ENCODE data around the gene KANK4.
"Not testable (repeated sequence)": the region's sequence is repeated elsewhere in the genome, so short reads cannot be mapped to it uniquely, and the experiment has no call there.

Gene KANK4

GRCh38 chr1:62259551-62259950 is 59.7 kb downstream of the KANK4 start:
- DNase-seq, result no peak
- in situ Hi-C loops (cut with HindIII; ENCODE audit: low pct_ligation_motif_present, low pct_unique_long_range_greater_than_20kb, low sequenced_read_pairs), result no loop called here

- DNase-seq, result no peak
- in situ Hi-C loops (cut with HindIII; ENCODE audit: low pct_ligation_motif_present, low pct_unique_long_range_greater_than_20kb, low sequenced_read_pairs), result no loop called here
These were observed 69.0 kb downstream of the KANK4 start for GRCh38 chr1:62250126-62250726.

GRCh38 chr1:62247391-62248168 is 71.7 kb downstream of the KANK4 start:
- in situ Hi-C loops (cut with HindIII; ENCODE audit: low pct_ligation_motif_present, low pct_unique_long_range_greater_than_20kb, low sequenced_read_pairs), result no loop called here
- no peak for DNase-seq

GRCh38 chr1:62245201-62245600 is 74.0 kb downstream of the KANK4 start:
- DNase-seq, result no peak
- in situ Hi-C loops (cut with HindIII; ENCODE audit: low pct_ligation_motif_present, low pct_unique_long_range_greater_than_20kb, low sequenced_read_pairs), result no loop called here

GRCh38 chr1:62244380-62244779 is 74.9 kb downstream of the KANK4 start:
- in situ Hi-C loops (cut with HindIII; ENCODE audit: low pct_ligation_motif_present, low pct_unique_long_range_greater_than_20kb, low sequenced_read_pairs); DNase-seq: not testable (repeated sequence)

- in situ Hi-C loops (cut with HindIII; ENCODE audit: low pct_ligation_motif_present, low pct_unique_long_range_greater_than_20kb, low sequenced_read_pairs), result no loop called here
- DNase-seq, result no peak
These were observed 77.7 kb downstream of the KANK4 start for GRCh38 chr1:62241371-62242131.

GRCh38 chr1:62240651-62241370 is 78.4 kb downstream of the KANK4 start:
- DNase-seq, result no peak
- in situ Hi-C loops (cut with HindIII; ENCODE audit: low pct_ligation_motif_present, low pct_unique_long_range_greater_than_20kb, low sequenced_read_pairs), result no loop called here

- DNase-seq; in situ Hi-C loops (cut with HindIII; ENCODE audit: low pct_ligation_motif_present, low pct_unique_long_range_greater_than_20kb, low sequenced_read_pairs): not testable (repeated sequence)
These were observed 79.4 kb downstream of the KANK4 start for GRCh38 chr1:62239652-62240403.

GRCh38 chr1:62238507-62238906 is 80.7 kb downstream of the KANK4 start:
- no peak for DNase-seq
- in situ Hi-C loops (cut with HindIII; ENCODE audit: low pct_ligation_motif_present, low pct_unique_long_range_greater_than_20kb, low sequenced_read_pairs), result no loop called here

GRCh38 chr1:62237950-62238374 is 81.3 kb downstream of the KANK4 start:
- no peak for DNase-seq
- in situ Hi-C loops (cut with HindIII; ENCODE audit: low pct_ligation_motif_present, low pct_unique_long_range_greater_than_20kb, low sequenced_read_pairs), result no loop called here

GRCh38 chr1:62237361-62237760 is 81.9 kb downstream of the KANK4 start:
- in situ Hi-C loops (cut with HindIII; ENCODE audit: low pct_ligation_motif_present, low pct_unique_long_range_greater_than_20kb, low sequenced_read_pairs), result no loop called here

GRCh38 chr1:62235576-62235975 is 83.7 kb downstream of the KANK4 start:
- DNase-seq, result no peak
- in situ Hi-C loops (cut with HindIII; ENCODE audit: low pct_ligation_motif_present, low pct_unique_long_range_greater_than_20kb, low sequenced_read_pairs), result no loop called here

More at GRCh38 chr1:62237361-62237760, 81.9 kb downstream of the KANK4 start:
- no peak for DNase-seq

GRCh38 chr1:62234688-62235087 is 84.5 kb downstream of the KANK4 start:
- in situ Hi-C loops (cut with HindIII; ENCODE audit: low pct_ligation_motif_present, low pct_unique_long_range_greater_than_20kb, low sequenced_read_pairs), result no loop called here
- no peak for DNase-seq

GRCh38 chr1:62233926-62234450 is 85.2 kb downstream of the KANK4 start:
- in situ Hi-C loops (cut with HindIII; ENCODE audit: low pct_ligation_motif_present, low pct_unique_long_range_greater_than_20kb, low sequenced_read_pairs), result no loop called here
- DNase-seq, result no peak

GRCh38 chr1:62232871-62233278 is 86.4 kb downstream of the KANK4 start:
- no peak for DNase-seq
- in situ Hi-C loops (cut with HindIII; ENCODE audit: low pct_ligation_motif_present, low pct_unique_long_range_greater_than_20kb, low sequenced_read_pairs), result no loop called here

GRCh38 chr1:62230718-62231117 is 88.5 kb downstream of the KANK4 start:
- in situ Hi-C loops (cut with HindIII; ENCODE audit: low pct_ligation_motif_present, low pct_unique_long_range_greater_than_20kb, low sequenced_read_pairs), result no loop called here
- DNase-seq, result no peak

GRCh38 chr1:62229932-62230331 is 89.3 kb downstream of the KANK4 start:
- in situ Hi-C loops (cut with HindIII; ENCODE audit: low pct_ligation_motif_present, low pct_unique_long_range_greater_than_20kb, low sequenced_read_pairs), result no loop called here
- DNase-seq, result no peak

- DNase-seq, result no peak
- in situ Hi-C loops (cut with HindIII; ENCODE audit: low pct_ligation_motif_present, low pct_unique_long_range_greater_than_20kb, low sequenced_read_pairs), result no loop called here
These were observed 89.8 kb downstream of the KANK4 start for GRCh38 chr1:62229468-62229867.

Data from ACHN (cell line).